WTC11 (cell line): ENCODE results near the gene GTPBP3. TPM values are rescaled to one million over a fixed set of nuclear protein-coding genes. Genes with fewer than 3 reads are reported as not detected.

Experiments
- AFF4 ChIP-seq: sonication (generic); formaldehyde crosslinking; IDR thresholded peaks from 2 replicates; pipeline ENCODE4 v1.8.1; 2023; ENCODE audit warnings: mild to moderate bottlenecking, missing genetic modification reagents, borderline replicate concordance
- E2F5 ChIP-seq: sonication (generic); formaldehyde crosslinking; IDR thresholded peaks from 2 replicates; pipeline ENCODE4 v1.8.1; 2022; ENCODE audit warnings: mild to moderate bottlenecking, moderate library complexity, missing genetic modification reagents
- EMX1 ChIP-seq: fragments of 250-450 bp; sonication (Bioruptor Pico); IDR thresholded peaks from 2 replicates; pipeline ENCODE4 v1.8.0; 2021; ENCODE audit warnings: mild to moderate bottlenecking
- ESRRA ChIP-seq: sonication (generic); formaldehyde crosslinking; IDR thresholded peaks from 2 replicates; pipeline ENCODE4 v1.8.1; 2022; ENCODE audit warnings: mild to moderate bottlenecking, missing genetic modification reagents, borderline replicate concordance
- FOXP1 ChIP-seq: sonication (generic); formaldehyde crosslinking; IDR thresholded peaks from 2 replicates; pipeline ENCODE4 v1.8.0; 2022; ENCODE audit warnings: missing genetic modification reagents, mild to moderate bottlenecking, moderate library complexity, borderline replicate concordance
- MAX ChIP-seq: sonication (generic); formaldehyde crosslinking; IDR thresholded peaks from 2 replicates; pipeline ENCODE4 v1.8.0; 2022; ENCODE audit warnings: mild to moderate bottlenecking, missing genetic modification reagents
- NFYB ChIP-seq: sonication (generic); formaldehyde crosslinking; conservative IDR thresholded peaks from 2 replicates; pipeline ENCODE4 v1.8.0; 2022; ENCODE audit warnings: low read depth, missing genetic modification reagents
- SMAD3 ChIP-seq: sonication (generic); formaldehyde crosslinking; IDR thresholded peaks from 2 replicates; pipeline ENCODE4 v1.8.0; 2022; ENCODE audit warnings: missing genetic modification reagents, mild to moderate bottlenecking, borderline replicate concordance
- SMAD4 ChIP-seq: sonication (generic); formaldehyde crosslinking; IDR thresholded peaks from 2 replicates; pipeline ENCODE4 v1.8.0; 2022; ENCODE audit warnings: mild to moderate bottlenecking, missing genetic modification reagents
- SP1 ChIP-seq: sonication (generic); formaldehyde crosslinking; conservative IDR thresholded peaks from 2 replicates; pipeline ENCODE4 v1.8.1; 2022; ENCODE audit warnings: missing genetic modification reagents
- USF1 ChIP-seq: sonication (generic); formaldehyde crosslinking; IDR thresholded peaks from 2 replicates; pipeline ENCODE4 v1.8.0; 2022; ENCODE audit warnings: mild to moderate bottlenecking, missing genetic modification reagents
- ZMAT4 ChIP-seq: fragments of 250-450 bp; sonication (Bioruptor Pico); IDR thresholded peaks from 2 replicates; pipeline ENCODE4 v1.9.0; 2021; ENCODE audit warnings: mild to moderate bottlenecking
- ZNF138 ChIP-seq: sonication (generic); formaldehyde crosslinking; conservative IDR thresholded peaks from 2 replicates; pipeline ENCODE4 v1.8.1; 2022; ENCODE audit warnings: mild to moderate bottlenecking, moderate library complexity, missing genetic modification reagents
- total RNA-seq: library from RNA; stranded (reverse); gene quantifications from 3 replicates; pipeline ENCODE4 v1.2.3, GENCODE V29; 2021
- TF ChIP-seq, protein P1 (sequence below): sonication (generic); formaldehyde crosslinking; IDR thresholded peaks from 2 replicates; pipeline ENCODE4 v1.8.1; 2022; ENCODE audit warnings: low read depth, mild to moderate bottlenecking, moderate library complexity, missing genetic modification reagents, borderline replicate concordance
- TF ChIP-seq, protein P2 (sequence below): sonication (generic); formaldehyde crosslinking; IDR thresholded peaks from 2 replicates; pipeline ENCODE4 v1.8.1; 2022; ENCODE audit warnings: low read depth, missing genetic modification reagents, borderline replicate concordance
- TF ChIP-seq, protein P3 (sequence below): sonication (generic); formaldehyde crosslinking; IDR thresholded peaks from 2 replicates; pipeline ENCODE4 v1.8.0; 2023; ENCODE audit warnings: missing genetic modification reagents

Gene GTPBP3
- total RNA-seq, 1 experiment from 2014 or later, result 93.0 TPM

- TF ChIP-seq AFF4 (CRISPR knock-in tag), result no peak
- TF ChIP-seq USF1, result no peak
- TF ChIP-seq MAX (CRISPR knock-in tag), result no peak
- TF ChIP-seq E2F5 (CRISPR knock-in tag), result no peak; the same call in 1 of the 2 replicates
- peak; percentile 83 for TF ChIP-seq NFYB (CRISPR knock-in tag)
- TF ChIP-seq ZNF138 (CRISPR knock-in tag), result no peak
- TF ChIP-seq ZMAT4, result no peak
- TF ChIP-seq, protein P1, sequence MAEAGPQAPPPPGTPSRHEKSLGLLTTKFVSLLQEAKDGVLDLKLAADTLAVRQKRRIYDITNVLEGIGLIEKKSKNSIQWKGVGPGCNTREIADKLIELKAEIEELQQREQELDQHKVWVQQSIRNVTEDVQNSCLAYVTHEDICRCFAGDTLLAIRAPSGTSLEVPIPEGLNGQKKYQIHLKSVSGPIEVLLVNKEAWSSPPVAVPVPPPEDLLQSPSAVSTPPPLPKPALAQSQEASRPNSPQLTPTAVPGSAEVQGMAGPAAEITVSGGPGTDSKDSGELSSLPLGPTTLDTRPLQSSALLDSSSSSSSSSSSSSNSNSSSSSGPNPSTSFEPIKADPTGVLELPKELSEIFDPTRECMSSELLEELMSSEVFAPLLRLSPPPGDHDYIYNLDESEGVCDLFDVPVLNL, result no peak; the same call in 1 of the 2 replicates
- TF ChIP-seq, protein P2, sequence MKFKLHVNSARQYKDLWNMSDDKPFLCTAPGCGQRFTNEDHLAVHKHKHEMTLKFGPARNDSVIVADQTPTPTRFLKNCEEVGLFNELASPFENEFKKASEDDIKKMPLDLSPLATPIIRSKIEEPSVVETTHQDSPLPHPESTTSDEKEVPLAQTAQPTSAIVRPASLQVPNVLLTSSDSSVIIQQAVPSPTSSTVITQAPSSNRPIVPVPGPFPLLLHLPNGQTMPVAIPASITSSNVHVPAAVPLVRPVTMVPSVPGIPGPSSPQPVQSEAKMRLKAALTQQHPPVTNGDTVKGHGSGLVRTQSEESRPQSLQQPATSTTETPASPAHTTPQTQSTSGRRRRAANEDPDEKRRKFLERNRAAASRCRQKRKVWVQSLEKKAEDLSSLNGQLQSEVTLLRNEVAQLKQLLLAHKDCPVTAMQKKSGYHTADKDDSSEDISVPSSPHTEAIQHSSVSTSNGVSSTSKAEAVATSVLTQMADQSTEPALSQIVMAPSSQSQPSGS (CRISPR knock-in tag), result no peak
- 0 out of 2 replicates have a peak, but pooled peaks have one; percentile 43 for TF ChIP-seq EMX1
- TF ChIP-seq SMAD3 (CRISPR knock-in tag), result no peak
- TF ChIP-seq SP1 (CRISPR knock-in tag), result peak; percentile 98
- TF ChIP-seq FOXP1, result peak; percentile 74; the same call in 1 of the 2 replicates
- TF ChIP-seq ESRRA, result no peak
- no peak for TF ChIP-seq SMAD4 (CRISPR knock-in tag)
- TF ChIP-seq, protein P3, sequence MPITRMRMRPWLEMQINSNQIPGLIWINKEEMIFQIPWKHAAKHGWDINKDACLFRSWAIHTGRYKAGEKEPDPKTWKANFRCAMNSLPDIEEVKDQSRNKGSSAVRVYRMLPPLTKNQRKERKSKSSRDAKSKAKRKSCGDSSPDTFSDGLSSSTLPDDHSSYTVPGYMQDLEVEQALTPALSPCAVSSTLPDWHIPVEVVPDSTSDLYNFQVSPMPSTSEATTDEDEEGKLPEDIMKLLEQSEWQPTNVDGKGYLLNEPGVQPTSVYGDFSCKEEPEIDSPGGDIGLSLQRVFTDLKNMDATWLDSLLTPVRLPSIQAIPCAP, result no peak
Measured at GRCh38 chr19:17390665-17391370, 53.5 kb downstream of the GTPBP3 start (continued).
